IgD-negative memory B cell (primary cell): ENCODE measurements around the gene APH1A. TPM values are rescaled to one million over a fixed set of nuclear protein-coding genes. Genes with fewer than 3 reads are reported as not detected.
"Not testable (repeated sequence)": the region's sequence is repeated elsewhere in the genome, so short reads cannot be mapped to it uniquely, and the experiment has no call there.

Experiments
- H3K27ac Mint-ChIP-seq, 3 donors: one replicate each; pipeline ENCODE4 v1.8.0; 2020 to 2022; ENCODE audit warnings: mild to moderate bottlenecking in 3 of 3, mixed read lengths in 3 of 3, moderate library complexity in 1 of 3
- H3K27me3 Mint-ChIP-seq: one replicate; pipeline ENCODE4 v1.8.0; 2021; ENCODE audit warnings: mixed read lengths
- H3K36me3 Mint-ChIP-seq: one replicate; pipeline ENCODE4 v1.8.0; 2020; ENCODE audit warnings: mild to moderate bottlenecking, mixed read lengths
- H3K4me1 Mint-ChIP-seq, 3 donors: one replicate each; pipeline ENCODE4 v1.8.0; 2020 to 2022; ENCODE audit warnings: mixed read lengths in 3 of 3, mild to moderate bottlenecking in 1 of 3
- H3K4me3 Mint-ChIP-seq, 4 donors: one replicate each; pipeline ENCODE4 v1.8.0; 2020 to 2022; ENCODE audit warnings: mild to moderate bottlenecking in 4 of 4, mixed read lengths in 4 of 4, moderate library complexity in 3 of 4
- H3K9me3 Mint-ChIP-seq, 3 donors: one replicate each; pipeline ENCODE4 v1.8.0; 2020 to 2021; ENCODE audit warnings: mixed read lengths in 3 of 3, mild to moderate bottlenecking in 1 of 3
- polyA plus RNA-seq: library from polyadenylated mRNA; unstranded; fragments of 300-500 nt; fragmentation: Illumina TruSeq; gene quantifications from one replicate; pipeline ENCODE4 v1.2.3, GENCODE V29; 2021

Gene APH1A
- polyA plus RNA-seq, 1 donor from 2014 or later, result 78.4 TPM

DNA sequence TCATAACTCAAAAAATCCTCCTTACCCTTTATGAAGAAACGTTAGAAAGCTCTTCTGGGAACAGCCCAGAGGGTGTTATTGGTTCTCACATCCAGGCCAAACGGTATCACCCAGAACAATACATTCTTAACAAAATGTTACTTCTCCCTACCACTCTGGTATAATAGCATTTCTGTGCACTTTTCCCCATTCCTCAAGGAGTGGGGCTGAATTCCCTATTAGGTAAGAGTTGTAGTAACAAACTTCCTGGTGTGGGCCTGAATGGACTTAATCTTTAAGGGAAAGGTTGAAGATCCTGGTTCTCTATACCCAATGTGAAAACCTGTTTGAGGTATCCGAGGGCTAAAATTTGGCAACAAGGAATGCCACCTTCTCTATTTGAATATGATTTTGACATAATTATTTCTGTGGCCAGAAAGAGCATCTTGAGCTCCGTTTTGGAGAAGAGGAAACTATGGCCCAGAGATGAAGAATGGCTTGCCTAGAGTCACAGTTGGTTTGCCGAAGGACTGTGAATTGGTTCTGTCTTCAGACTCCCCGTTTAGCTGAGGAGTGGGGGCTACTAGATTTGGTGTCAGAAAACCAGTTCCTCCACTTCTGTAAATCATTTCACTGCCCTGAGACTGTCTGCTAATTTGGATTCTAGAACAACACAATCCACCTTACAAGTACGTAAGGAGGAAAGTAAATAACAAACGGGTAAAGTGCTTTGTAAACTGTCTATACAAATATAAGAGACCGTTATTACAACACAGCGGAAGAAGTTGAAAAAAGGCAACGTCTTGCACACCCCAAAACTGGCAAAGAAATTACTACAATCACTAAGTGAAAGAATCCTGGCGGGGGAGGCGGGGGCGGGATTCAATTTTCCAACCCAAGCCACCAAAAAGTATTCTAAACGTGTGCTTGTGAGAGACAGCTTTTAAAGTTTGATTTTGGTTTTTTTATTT, 35.2 kb downstream of the APH1A start:
- H3K4me1 Mint-ChIP-seq, result peaks cover 12 to 18% (median 14%) of the 10 kb centered on the region in 3 donors

DNA sequence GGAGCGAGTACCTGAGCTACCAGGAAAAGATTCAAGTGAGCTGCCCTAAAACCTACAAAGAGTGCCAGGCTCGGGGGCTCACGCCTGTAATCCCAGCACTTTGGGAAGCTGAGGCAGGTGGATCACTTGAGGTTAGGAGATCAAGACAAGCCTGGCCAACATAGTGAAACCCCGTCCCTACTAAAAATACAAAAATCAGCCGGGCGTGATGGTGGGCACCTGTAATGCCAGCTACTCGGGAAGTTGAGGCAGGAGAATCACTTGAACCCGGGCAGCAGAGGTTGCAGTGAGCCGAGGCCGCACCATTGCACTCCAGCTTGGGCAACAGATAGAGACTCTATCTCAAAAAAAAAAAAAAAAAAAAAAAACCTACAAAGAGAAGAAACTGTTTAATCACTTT, 35.9 kb downstream of the APH1A start:
- not testable (repeated sequence) for H3K9me3 Mint-ChIP-seq, H3K36me3 Mint-ChIP-seq, H3K27me3 Mint-ChIP-seq
- Mint-ChIP-seq H3K27ac (peak overlapping the region in 2 of 3 donors; percentile 92 to 97), H3K4me1 (peaks cover 12 to 18% (median 14%) of the 10 kb centered on the region in 3 donors), H3K4me3 (peak overlapping the region in 3 of 4 donors; percentile 15 to 98 (median 82))

More for the DNA sequence above, 35.2 kb downstream of the APH1A start:
- no peaks in the 10 kb centered on the region for H3K27me3 Mint-ChIP-seq
- no peaks in the 10 kb centered on the region for H3K9me3 Mint-ChIP-seq
- H3K36me3 Mint-ChIP-seq, result no peaks in the 10 kb centered on the region
- peak overlapping the region in 2 of 3 donors; percentile 92 to 97 for H3K27ac Mint-ChIP-seq
- H3K4me3 Mint-ChIP-seq, result peak overlapping the region in 2 of 4 donors; percentile 96 to 98

DNA sequence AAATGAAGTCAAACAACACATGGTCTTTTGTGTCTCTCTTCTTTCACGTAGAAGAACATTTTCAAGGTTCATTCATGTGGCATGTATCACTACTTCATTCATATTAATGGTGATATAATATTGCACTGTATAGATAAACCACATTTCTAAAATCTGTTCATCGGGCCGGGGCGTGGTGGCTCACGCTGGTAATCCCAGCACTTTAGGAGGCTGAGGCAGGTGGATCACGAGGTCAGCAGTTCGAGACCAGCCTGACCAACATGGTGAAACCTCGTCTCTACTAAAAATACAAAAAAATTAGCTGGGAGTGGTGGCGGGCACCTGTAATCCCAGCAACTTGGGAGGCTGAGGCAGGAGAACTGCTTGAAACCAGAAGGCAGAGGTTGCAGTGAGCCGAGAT, 40.6 kb downstream of the APH1A start:
- not testable (repeated sequence) for H3K9me3 Mint-ChIP-seq, H3K27me3 Mint-ChIP-seq, H3K4me3 Mint-ChIP-seq
- Mint-ChIP-seq H3K27ac (peak overlapping the region in 1 of 3 donors; percentile 51), H3K4me1 (peaks cover 19 to 20% (median 20%) of the 10 kb centered on the region in 3 donors), H3K36me3 (peaks cover 13% of the 10 kb centered on the region)

DNA sequence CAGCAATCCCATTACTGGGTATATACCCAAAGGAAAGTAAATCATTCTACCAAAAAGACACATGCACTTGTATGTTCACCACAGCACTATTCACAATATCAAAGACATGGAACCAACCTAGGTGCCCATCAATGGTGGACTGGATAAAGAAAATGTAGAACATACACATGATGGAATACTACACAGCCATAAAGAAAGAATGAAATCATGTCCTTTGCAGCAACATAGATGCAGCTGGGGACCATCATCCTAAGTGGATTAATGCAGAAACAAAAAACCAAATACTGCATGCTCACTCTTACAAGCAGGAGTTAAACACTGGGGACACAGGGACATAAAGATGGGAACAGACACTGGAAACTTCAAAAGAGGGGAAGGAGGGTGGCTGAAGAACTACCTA, 41.6 kb downstream of the APH1A start:
- H3K4me3 Mint-ChIP-seq, result no peak overlapping the region
- H3K36me3 Mint-ChIP-seq, result peaks cover 13% of the 10 kb centered on the region
- no peaks in the 10 kb centered on the region for H3K27me3 Mint-ChIP-seq
- no peaks in the 10 kb centered on the region for H3K9me3 Mint-ChIP-seq
- no peak overlapping the region for H3K27ac Mint-ChIP-seq
- peaks cover 16 to 19% (median 18%) of the 10 kb centered on the region in 3 donors for H3K4me1 Mint-ChIP-seq

DNA sequence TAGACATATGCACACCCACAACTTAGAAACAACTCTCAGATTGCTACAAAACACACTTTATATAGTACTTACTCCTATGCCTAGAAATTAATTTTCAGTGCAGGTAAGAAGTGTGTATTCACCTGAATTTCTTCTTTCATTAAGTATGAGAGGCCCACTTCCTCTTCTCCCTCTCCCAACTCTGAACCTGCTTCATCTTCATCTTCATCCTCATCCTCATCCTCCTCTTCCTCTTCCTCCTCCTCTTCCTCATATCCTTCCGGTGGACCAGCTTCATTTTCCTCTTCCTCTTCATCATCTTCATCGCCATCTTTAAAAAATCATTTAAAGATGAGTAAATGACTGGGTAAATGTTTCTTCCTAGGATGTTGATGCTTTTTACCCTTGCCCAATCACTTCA, 42.3 kb downstream of the APH1A start:
- no peaks in the 10 kb centered on the region for H3K27me3 Mint-ChIP-seq
- H3K9me3 Mint-ChIP-seq, result no peaks in the 10 kb centered on the region
- peak overlapping the region; percentile 33 to 47 (median 35) for H3K27ac Mint-ChIP-seq
- H3K36me3 Mint-ChIP-seq, result peaks cover 13% of the 10 kb centered on the region
- peak overlapping the region in 1 of 4 donors; percentile 49 for H3K4me3 Mint-ChIP-seq
- peaks cover 16 to 19% (median 18%) of the 10 kb centered on the region in 3 donors for H3K4me1 Mint-ChIP-seq

GRCh38 chr1:150225546-150225945, 43.3 kb downstream of the APH1A start:
- Mint-ChIP-seq H3K27ac (peak overlapping the region; percentile 29 to 85 (median 35)), H3K4me3 (peak overlapping the region in 2 of 4 donors; percentile 18 to 42)

GRCh38 chr1:150224983-150225382, 43.8 kb downstream of the APH1A start:
- Mint-ChIP-seq H3K4me1 (peaks cover 16 to 19% (median 18%) of the 10 kb centered on the region in 3 donors), H3K36me3 (peaks cover 13% of the 10 kb centered on the region), H3K4me3 (peak overlapping the region in 3 of 4 donors; percentile 42 to 65 (median 58)), H3K27ac (peak overlapping the region in 2 of 3 donors; percentile 29 to 69), H3K9me3 (no peaks in the 10 kb centered on the region), H3K27me3 (no peaks in the 10 kb centered on the region)

More at GRCh38 chr1:150225546-150225945, 43.3 kb downstream of the APH1A start:
- H3K27me3 Mint-ChIP-seq, result no peaks in the 10 kb centered on the region
- H3K4me1 Mint-ChIP-seq, result peaks cover 16 to 19% (median 18%) of the 10 kb centered on the region in 3 donors
- H3K9me3 Mint-ChIP-seq, result no peaks in the 10 kb centered on the region
- H3K36me3 Mint-ChIP-seq, result peaks cover 13% of the 10 kb centered on the region

DNA sequence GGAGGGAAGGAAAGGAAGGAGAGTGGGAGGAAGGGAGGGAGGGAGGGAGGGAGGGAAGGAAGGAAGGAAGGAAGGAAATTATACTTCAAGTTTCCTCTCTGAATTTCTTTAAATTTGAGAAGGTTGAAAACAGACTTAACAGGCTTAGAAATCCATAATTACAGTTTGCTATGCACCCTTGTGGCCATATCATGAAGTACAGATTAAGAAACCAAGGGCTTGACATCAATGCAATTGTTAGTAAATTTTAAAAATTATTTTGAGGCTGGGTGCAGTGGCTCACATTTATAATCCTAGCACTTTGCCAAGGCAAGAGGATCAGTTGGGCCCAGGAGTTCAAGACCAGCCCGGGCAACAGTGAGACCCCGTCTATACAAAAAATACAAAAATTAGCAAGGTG, 47.3 kb downstream of the APH1A start:
- peaks cover 7% of the 10 kb centered on the region for H3K36me3 Mint-ChIP-seq
- H3K27me3 Mint-ChIP-seq, result no peaks in the 10 kb centered on the region
- no peaks in the 10 kb centered on the region for H3K9me3 Mint-ChIP-seq
- H3K4me1 Mint-ChIP-seq, result peaks cover 12 to 13% (median 12%) of the 10 kb centered on the region in 3 donors
- H3K4me3 Mint-ChIP-seq, result no peak overlapping the region
- H3K27ac Mint-ChIP-seq, result no peak overlapping the region

- H3K27ac Mint-ChIP-seq, H3K4me3 Mint-ChIP-seq, H3K36me3 Mint-ChIP-seq, H3K9me3 Mint-ChIP-seq, H3K27me3 Mint-ChIP-seq: not testable (repeated sequence)
- H3K4me1 Mint-ChIP-seq, result peaks cover 10 to 13% (median 10%) of the 10 kb centered on the region in 3 donors
Measured at GRCh38 chr1:150215855-150216254, 53.0 kb downstream of the APH1A start.

Other genes with a start within 250 kb of the APH1A start
- gene VPS45, start 201.2 kb downstream of the APH1A start, polyA plus RNA-seq, result 17.0 TPM
- 102 TPM for gene PLEKHO1, start 119.1 kb downstream of the APH1A start, polyA plus RNA-seq
- 52.9 TPM for gene ANP32E, start 32.9 kb downstream of the APH1A start, polyA plus RNA-seq
- gene CA14, start 11.2 kb downstream of the APH1A start, polyA plus RNA-seq, result 0.71 TPM
- 2.9 TPM for gene C1orf54, start 3.8 kb upstream of the APH1A start, polyA plus RNA-seq
- gene CIART, start 13.5 kb upstream of the APH1A start, polyA plus RNA-seq, result not detected
- gene MRPS21, start 24.8 kb upstream of the APH1A start, polyA plus RNA-seq, result 79.3 TPM
- gene PRPF3, start 52.5 kb upstream of the APH1A start, polyA plus RNA-seq, result 26.2 TPM
- gene RPRD2, start 95.1 kb upstream of the APH1A start, polyA plus RNA-seq, result 34.1 TPM
- 37.4 TPM for gene TARS2, start 218.4 kb upstream of the APH1A start, polyA plus RNA-seq
- 0.11 TPM for gene ECM1, start 239.1 kb upstream of the APH1A start, polyA plus RNA-seq
- 1.0 TPM for gene FALEC, start 246.7 kb upstream of the APH1A start, polyA plus RNA-seq